ENCODE results near the gene PXMP4. TPM values are rescaled to one million over a fixed set of nuclear protein-coding genes. Genes with fewer than 3 reads are reported as not detected.

PXMP4 gene
- total RNA-seq, 1 donor from 2014 or later = 6.8 TPM

DNA sequence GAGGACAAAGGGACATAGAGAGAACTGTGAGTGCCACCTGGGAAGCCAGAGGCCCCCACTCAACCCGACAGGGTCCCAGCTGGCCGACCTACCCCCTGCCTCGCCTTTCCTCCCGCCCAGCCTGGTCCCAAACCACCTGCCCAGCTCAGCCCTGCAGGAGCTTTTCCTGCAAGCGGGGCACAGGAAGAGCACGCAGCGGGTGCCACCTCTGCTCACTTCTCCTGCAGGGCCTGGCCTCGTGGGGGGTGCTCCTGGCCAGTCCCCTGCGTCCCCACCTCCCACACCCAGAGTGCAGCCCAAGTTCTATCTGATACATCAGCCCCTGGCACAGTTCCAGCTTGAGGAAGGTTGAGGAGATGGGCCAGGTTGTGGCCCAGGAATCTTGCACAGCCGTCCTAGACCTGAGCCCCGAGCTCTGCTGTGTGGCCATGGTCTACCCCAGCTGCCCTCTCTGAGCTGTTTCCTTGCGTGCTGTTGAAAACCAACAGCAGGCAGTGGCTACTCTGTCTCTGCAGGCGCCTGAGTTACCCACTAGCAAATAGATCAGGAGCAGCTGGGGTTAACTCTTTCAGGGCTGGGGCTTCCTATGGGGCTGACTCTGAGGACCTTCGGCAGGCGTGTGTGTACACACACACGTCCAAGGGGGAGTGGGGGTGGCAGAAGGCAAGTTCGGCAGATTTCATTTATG lies 47.5 kb downstream of the PXMP4 start:
- POLR2A ChIA-PET = interaction anchor here (1.1 to 1.2 kb wide), 2 partner anchors 8 to 9 kb away, joined by 3 to 4 read pairs; no protein-coding TSS in a partner anchor
- no peak for ATAC-seq (ENCODE audit: low read depth)
- intact Hi-C loops (cut with micrococcal nuclease) = no loop called here
- Mint-ChIP-seq H3K4me3 (peak overlapping the region; percentile 86), H3K4me1 (peaks cover 23% of the 10 kb centered on the region), H3K36me3 (ENCODE audit: low read depth) (no peaks in the 10 kb centered on the region), H3K27me3 (no peaks in the 10 kb centered on the region), H3K27ac (no peak overlapping the region), H3K9me3 (no peaks in the 10 kb centered on the region)
- no peak for DNase-seq
- CTCF ChIA-PET = interaction anchor here (1.0 kb wide), 1 partner anchor 217 kb away, joined by 3 read pairs; no protein-coding TSS in a partner anchor
- TF ChIP-seq, protein P1, sequence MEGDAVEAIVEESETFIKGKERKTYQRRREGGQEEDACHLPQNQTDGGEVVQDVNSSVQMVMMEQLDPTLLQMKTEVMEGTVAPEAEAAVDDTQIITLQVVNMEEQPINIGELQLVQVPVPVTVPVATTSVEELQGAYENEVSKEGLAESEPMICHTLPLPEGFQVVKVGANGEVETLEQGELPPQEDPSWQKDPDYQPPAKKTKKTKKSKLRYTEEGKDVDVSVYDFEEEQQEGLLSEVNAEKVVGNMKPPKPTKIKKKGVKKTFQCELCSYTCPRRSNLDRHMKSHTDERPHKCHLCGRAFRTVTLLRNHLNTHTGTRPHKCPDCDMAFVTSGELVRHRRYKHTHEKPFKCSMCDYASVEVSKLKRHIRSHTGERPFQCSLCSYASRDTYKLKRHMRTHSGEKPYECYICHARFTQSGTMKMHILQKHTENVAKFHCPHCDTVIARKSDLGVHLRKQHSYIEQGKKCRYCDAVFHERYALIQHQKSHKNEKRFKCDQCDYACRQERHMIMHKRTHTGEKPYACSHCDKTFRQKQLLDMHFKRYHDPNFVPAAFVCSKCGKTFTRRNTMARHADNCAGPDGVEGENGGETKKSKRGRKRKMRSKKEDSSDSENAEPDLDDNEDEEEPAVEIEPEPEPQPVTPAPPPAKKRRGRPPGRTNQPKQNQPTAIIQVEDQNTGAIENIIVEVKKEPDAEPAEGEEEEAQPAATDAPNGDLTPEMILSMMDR (IDR thresholded peaks at IDR 0.05) = no peak

DNA sequence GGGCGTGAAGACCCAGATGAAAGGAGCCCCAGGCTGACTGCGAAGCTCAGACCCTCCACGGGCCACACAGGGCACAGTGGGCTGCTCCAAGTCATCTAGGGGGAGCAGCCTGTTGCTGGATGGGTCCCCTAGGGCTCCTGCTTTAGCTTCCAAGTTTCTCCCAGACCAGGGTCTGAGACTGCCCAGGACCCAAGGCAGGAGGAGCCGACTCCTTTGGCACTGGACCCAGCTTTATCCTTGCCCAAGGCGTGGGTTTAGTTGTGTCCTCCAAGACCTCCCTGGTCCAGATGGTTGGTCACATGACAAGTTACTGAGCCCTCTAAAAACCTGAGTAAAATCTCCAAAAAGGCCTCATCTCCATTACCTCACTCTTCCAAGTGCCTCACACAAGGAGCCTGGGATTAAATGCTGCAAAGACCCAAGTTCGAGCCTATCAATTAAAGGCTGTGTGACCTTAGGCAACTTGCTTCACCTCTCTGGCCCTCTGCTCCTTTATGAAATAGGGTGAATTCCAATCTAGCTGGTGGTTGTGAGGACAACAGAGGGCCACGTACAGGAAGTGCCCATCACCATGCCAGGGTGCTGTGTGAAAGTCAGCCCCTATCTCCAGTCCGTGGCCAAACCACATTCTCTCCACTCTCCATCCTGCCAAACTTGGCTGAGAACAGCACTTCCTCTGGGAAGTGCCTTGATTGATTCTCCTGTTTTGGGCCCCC lies 48.4 kb downstream of the PXMP4 start:
- CTCF ChIA-PET = interaction anchor here (1.5 kb wide), 1 partner anchor 214 kb away, joined by 3 read pairs; no protein-coding TSS in a partner anchor
- no peaks in the 10 kb centered on the region for H3K36me3 Mint-ChIP-seq (ENCODE audit: low read depth)
- ATAC-seq (ENCODE audit: low read depth) (no peak), DNase-seq (no peak)
- H3K27me3 Mint-ChIP-seq = no peaks in the 10 kb centered on the region
- POLR2A ChIA-PET = interaction anchor here (1.2 kb wide), 1 partner anchor 8 kb away, joined by 4 read pairs; no protein-coding TSS in a partner anchor
- no peak overlapping the region for H3K4me3 Mint-ChIP-seq
- intact Hi-C loops (cut with micrococcal nuclease) = no loop called here
- no peak overlapping the region for H3K27ac Mint-ChIP-seq
- TF ChIP-seq, protein P1 (IDR thresholded peaks at IDR 0.05) = no peak
- no peaks in the 10 kb centered on the region for H3K9me3 Mint-ChIP-seq
- peaks cover 24% of the 10 kb centered on the region for H3K4me1 Mint-ChIP-seq

DNA sequence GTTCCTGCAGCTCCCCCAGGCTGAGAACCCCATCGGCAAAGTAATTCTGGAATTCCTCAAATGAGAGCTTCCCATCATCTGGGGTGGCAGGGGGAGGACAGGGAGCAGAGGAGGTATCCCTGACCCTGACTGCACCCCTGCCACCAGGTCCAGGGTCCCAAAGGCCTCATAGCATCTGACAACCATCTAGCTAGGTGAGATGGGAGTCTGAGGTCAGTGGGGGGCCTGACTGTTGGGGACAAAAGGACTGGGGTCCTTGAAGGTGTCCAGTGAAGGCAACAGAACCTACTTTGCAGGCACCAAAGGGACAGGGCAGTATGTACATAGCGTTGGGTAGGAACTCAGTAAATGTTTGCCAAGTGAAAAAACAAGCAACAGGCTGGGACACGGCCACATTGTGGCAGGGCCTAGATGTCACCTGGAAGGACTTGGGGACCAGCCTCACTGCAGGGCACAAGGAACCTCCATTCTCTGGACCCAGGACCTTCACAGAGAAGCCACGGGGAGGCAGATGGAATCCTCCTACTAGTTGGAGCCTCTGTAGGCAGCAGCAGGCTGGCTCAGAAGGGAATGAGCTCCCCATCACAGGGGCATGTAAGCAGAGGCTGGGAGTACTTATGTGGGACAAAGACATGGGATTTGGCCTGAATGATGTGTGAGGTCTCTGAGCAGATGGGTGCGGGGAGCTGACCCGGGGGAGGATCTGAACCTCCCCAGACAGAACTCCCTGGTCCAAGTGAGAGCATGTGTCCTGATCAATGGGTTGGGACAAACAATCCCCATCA lies 49.2 kb downstream of the PXMP4 start:
- Mint-ChIP-seq H3K27me3 (no peaks in the 10 kb centered on the region), H3K9me3 (no peaks in the 10 kb centered on the region), H3K4me1 (peaks cover 30% of the 10 kb centered on the region), H3K4me3 (no peak overlapping the region), H3K36me3 (ENCODE audit: low read depth) (no peaks in the 10 kb centered on the region), H3K27ac (no peak overlapping the region)
- intact Hi-C loops (cut with micrococcal nuclease) = no loop called here
- TF ChIP-seq, protein P1 (IDR thresholded peaks at IDR 0.05) = no peak
- DNase-seq = no peak
- ChIA-PET POLR2A (no interaction called here), CTCF (interaction anchor here (1.5 kb wide), 1 partner anchor 213 kb away, joined by 3 read pairs; no protein-coding TSS in a partner anchor)
- ATAC-seq (ENCODE audit: low read depth) = no peak

DNA sequence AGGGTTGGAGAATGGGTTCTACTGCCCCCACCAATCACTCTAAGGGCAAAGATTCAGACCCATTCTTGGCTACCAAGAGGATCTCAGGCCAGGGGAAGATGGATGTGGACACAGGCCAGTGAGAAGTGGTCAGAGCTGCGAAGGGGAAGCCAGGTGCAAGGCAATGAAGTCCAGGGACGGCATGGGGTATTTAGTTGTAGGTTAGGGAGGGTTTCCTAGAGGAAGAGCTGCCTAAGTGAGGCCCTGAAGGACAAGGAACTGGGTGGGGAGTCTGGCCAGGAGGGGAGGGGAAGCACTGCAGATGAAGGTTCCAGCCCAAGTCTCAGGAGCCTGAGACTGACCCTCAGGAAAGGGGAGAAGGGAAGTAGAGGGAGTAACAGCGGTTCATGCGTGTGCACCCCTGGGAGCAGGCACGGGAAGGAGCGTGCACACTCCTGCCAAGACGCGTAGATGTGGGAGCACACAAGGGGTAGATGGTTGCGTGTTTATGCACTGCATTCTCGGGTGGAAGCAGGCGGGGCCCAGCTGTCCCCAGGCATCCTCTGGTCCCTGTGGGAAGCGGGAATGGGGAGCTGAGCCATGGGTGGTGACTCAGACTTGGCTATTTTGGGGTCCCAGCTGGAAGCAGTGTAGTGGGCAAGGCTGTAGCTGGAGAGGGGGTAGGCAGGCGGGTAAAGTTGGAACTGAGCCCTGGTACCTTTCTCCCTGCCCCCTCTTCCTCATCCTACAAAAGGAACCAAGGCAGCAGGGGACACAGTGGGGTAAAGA lies 50.1 kb downstream of the PXMP4 start:
- Mint-ChIP-seq H3K4me1 (peaks cover 32% of the 10 kb centered on the region), H3K27me3 (no peaks in the 10 kb centered on the region), H3K9me3 (no peaks in the 10 kb centered on the region), H3K36me3 (ENCODE audit: low read depth) (no peaks in the 10 kb centered on the region), H3K27ac (peak overlapping the region; percentile 59), H3K4me3 (no peak overlapping the region)
- intact Hi-C loops (cut with micrococcal nuclease) = loop anchor here (5.0 kb wide), 5 partner anchors 107 to 442 kb away; partner anchors contain the start of genes EIF2S2 and RALY
- ChIA-PET CTCF (interaction anchor here (1.5 kb wide), 1 partner anchor 213 kb away, joined by 3 read pairs; no protein-coding TSS in a partner anchor), POLR2A (interaction anchor here (0.5 to 3.5 kb wide), 3 partner anchors 154 to 442 kb away, joined by 3 to 19 read pairs (median 4); partner anchors contain the start of genes EIF2S2 and SNTA1)
- ATAC-seq (ENCODE audit: low read depth) (no peak), DNase-seq (no peak)
- TF ChIP-seq, protein P1 (IDR thresholded peaks at IDR 0.05) = no peak
